NK-92 (cell line): ENCODE measurements around the gene DVL3.

Source experiments
- DNase-seq: peaks from one replicate; lab custom pipeline; 2025; ENCODE audit not compliant: unreplicated experiment; lab: John Stamatoyannopoulos, UW

The DVL3 gene

DNA sequence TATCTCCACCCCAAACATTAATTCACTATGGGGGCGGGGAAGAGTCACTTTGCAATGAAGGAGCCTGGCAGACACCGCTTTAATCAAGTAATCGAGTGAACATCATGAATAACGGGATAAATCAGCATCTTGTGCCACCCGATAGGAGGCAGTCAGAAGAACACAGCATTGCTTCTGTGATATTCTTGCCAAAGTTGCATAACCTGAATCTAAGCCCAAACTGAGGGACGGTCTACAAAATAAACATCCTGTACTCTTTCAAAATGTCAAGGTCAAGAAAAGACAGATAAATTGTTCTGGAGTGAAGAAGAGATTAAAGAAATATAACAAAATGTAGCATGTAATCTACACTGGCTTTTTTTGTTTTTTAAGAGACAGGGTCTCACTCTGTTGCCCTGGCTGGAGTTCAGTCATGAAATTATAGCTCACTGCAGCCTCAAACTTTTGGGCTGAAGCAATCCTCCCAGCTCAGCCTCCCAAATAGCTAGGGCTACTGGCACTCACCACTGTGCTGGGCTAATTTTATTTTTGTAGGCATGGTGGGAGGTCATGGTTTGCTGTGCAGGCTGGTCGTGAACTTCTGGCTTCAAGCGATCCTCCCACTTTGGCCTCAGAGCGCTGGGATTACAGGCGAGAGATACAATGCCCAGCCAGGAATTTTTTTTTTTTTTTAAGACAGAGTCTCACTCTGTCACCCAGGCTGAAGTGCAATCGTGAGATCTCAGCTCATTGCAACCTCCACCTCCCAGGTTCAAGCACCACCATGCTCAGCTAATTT lies 54.2 kb downstream of the DVL3 start:
- DNase-seq: no peak

DNA sequence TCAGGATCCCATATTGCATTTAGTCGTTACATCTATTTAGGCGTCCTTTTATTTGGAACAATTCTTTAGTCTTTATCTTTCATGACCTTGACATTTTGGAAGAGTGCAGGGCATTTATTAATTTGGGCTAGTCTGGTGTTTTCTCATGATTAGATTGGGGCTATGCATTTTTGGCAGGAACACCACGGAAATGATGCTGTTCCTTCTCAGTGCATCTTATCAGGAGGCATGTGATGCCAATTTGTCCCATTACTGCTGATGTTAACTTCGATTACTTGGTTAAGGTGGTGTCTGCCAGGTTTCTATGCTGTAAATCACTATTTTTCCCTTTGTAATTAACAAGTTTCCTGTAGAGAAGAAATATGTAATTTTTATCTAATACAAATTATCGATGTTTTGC lies 56.1 kb downstream of the DVL3 start:
- no peak for DNase-seq

DNA sequence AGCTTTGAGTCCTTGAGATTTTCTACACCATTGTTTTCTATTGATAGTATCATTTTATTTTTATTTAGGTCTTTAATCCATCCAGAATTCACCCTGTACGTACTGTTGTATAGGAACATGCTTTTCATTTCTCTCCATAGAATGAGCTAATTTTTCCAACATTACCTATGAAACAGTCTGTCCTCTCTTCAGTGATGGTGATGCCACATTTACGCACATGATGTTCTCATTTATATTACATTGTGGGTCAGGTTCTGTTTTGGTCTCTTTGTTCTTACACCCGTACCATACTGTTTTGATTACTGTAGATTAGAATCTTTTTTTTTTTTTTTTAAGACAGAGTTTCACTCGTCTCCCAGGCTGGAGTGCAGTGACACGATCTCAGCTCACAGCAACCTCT lies 56.5 kb downstream of the DVL3 start:
- DNase-seq: no peak

DNA sequence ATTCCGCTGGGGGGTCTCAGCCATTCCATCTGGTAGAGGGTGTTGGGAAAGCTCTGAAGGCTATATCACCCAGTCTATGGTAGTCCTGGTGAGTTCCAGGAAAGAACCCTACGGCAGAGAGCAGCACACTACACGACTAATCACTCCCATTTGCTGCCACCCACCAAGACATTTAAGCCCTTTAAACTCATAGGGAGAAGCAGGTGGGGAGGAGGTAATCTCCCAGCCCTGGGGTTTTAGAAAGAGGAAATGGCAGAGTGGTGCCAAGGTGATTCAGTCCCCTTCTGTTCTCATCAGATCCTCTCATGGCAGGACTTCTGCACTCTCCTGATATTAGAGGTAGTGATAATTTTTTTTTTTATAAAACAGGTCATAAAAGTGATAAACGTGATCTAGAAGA lies 63.6 kb downstream of the DVL3 start:
- no peak for DNase-seq

DNA sequence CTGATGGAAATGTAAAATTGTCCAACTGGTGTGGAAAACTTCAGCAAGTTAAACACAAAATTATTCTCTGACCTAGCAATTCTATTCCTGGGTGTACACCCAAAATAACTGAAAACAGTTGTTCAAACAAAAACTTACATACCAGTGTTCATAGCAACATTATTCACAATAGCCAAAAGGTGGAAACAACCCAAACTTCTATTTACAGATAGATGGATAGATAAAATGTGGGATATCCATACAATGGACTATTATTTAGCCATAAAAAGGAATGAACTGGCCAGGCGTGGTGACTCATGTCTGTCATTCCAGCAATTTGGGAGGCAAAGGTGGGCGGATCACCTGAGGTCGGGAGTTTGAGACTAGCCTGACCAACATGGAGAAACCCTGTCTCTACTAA lies 67.3 kb downstream of the DVL3 start:
- no peak for DNase-seq
